ENCODE data around the gene RPRD2. TPM values are rescaled to one million over a fixed set of nuclear protein-coding genes. Genes with fewer than 3 reads are reported as not detected.

The RPRD2 gene
- total and polyA plus RNA-seq, 7 donors: 5.0 to 33.7 (median 22.1) TPM

DNA sequence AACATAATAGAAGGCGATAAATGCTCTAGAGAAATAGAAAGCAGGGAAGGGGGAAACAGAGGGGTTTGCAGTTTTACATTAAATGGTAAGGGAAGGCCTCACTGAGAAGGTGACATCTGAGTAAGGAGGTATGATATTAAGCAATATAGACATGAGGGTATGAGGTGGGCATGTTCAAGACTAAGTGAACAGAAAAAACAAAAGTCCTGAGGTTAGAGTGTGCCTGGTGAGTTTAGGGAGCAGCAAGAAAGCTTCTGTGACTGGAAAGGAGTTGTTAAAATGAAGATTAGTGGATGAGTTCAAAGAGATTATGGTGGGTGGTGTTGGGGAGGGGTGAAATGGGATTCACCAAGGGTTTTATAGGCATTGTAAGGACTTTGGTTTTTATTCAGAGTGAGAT, 8.6 kb downstream of the RPRD2 start:
- Histone ChIP-seq H3K9me3 (no peaks in the 10 kb centered on the region), H3K27ac (no peak overlapping the region), H3K27me3 (ENCODE audit: insufficient read depth in 3 of 3, low read length in 2 of 3) (no peaks in the 10 kb centered on the region), H3K4me3 (no peak overlapping the region), H3K36me3 (ENCODE audit: insufficient read depth in 1 of 2, low read depth in 1 of 2) (no peaks in the 10 kb centered on the region), H3K4me1 (peaks cover 46% of the 10 kb centered on the region)
- intact Hi-C loops (cut with DNase I): loop anchor here in 1 of 2 donors (10.0 kb wide), 1 partner anchor 62 kb away; no protein-coding TSS in a partner anchor
- ATAC-seq: no peak
- DNase-seq: no peak
- WGBS, 3 donors: 95 to 100% (median 98%) methylated on average over 1 of the region's 1 CpG
- TF ChIP-seq, protein P1, sequence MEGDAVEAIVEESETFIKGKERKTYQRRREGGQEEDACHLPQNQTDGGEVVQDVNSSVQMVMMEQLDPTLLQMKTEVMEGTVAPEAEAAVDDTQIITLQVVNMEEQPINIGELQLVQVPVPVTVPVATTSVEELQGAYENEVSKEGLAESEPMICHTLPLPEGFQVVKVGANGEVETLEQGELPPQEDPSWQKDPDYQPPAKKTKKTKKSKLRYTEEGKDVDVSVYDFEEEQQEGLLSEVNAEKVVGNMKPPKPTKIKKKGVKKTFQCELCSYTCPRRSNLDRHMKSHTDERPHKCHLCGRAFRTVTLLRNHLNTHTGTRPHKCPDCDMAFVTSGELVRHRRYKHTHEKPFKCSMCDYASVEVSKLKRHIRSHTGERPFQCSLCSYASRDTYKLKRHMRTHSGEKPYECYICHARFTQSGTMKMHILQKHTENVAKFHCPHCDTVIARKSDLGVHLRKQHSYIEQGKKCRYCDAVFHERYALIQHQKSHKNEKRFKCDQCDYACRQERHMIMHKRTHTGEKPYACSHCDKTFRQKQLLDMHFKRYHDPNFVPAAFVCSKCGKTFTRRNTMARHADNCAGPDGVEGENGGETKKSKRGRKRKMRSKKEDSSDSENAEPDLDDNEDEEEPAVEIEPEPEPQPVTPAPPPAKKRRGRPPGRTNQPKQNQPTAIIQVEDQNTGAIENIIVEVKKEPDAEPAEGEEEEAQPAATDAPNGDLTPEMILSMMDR (IDR thresholded peaks at IDR 0.05): no peak

DNA sequence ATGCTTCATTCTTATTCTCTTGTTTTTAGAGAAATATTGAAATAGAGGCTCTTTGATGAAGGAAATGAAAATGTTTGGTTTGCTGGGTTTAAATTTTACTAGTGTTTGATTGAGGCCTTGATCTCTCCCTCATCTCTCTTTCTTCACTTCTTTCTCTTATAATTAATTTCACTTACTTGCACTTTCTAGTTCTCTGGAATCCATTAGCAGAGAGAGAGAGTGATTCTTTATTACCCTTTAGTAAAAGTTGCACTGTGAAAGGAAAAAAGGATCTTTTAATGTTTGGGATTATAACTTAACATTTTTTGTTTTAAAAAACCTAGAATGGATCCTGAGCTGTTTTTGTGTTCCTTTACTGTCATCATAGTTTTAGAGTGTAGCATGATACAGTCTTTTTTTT, 12.2 kb downstream of the RPRD2 start:
- DNase-seq: no peak
- Histone ChIP-seq H3K36me3 (ENCODE audit: insufficient read depth in 1 of 2, low read depth in 1 of 2) (no peaks in the 10 kb centered on the region), H3K4me3 (no peak overlapping the region), H3K27ac (no peak overlapping the region), H3K9me3 (no peaks in the 10 kb centered on the region), H3K27me3 (ENCODE audit: insufficient read depth in 3 of 3, low read length in 2 of 3) (no peaks in the 10 kb centered on the region), H3K4me1 (peaks cover 27% of the 10 kb centered on the region)
- no peak for ATAC-seq
- intact Hi-C loops (cut with DNase I): loop anchor here in 1 of 2 donors (10.0 kb wide), 1 partner anchor 59 kb away; no protein-coding TSS in a partner anchor
- TF ChIP-seq, protein P1 (IDR thresholded peaks at IDR 0.05): no peak

DNA sequence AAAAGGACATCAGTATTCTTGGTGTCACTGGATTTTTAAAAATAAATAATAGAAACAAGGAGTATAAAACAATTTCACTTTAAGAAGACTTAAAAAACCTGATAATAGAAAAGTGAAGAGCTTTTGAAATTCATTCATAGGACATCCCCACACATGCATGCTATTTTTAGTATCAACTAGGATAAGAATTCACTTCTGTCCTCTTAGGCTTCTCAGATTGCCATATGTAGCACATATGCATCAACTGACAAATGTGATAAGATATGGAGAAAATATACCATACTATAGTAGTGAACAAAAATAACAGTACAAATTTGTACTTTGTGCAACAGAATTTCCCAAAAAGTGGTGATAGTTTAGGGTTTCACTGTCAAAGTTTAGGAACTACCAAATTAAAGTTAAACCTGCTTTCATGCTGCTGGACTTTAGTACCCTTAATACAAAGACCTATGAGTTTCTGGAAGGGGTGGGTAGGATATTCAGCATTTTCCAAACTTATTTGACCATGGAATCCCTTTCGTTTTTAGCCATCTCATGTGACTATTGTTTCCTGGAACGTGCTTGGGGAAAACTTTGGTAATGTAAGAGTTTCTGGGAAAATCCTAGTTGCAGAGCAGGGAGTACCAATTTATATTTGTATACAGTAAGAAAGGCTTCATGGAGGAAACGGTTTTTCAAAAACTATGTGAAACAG, 19.8 kb downstream of the RPRD2 start:
- no peaks in the 10 kb centered on the region for H3K36me3 ChIP-seq (ENCODE audit: insufficient read depth in 1 of 2, low read depth in 1 of 2)
- no peak overlapping the region for H3K4me3 ChIP-seq
- intact Hi-C loops (cut with DNase I): no loop called here
- H3K27me3 ChIP-seq (ENCODE audit: insufficient read depth in 3 of 3, low read length in 2 of 3): no peaks in the 10 kb centered on the region
- H3K4me1 ChIP-seq: peaks cover 19% of the 10 kb centered on the region
- no peak overlapping the region for H3K27ac ChIP-seq
- ATAC-seq (no peak), DNase-seq (no peak)
- TF ChIP-seq, protein P1 (IDR thresholded peaks at IDR 0.05): no peak
- WGBS, 3 donors: 23 to 39% (median 28%) methylated on average over 3 of the region's 3 CpGs
- no peaks in the 10 kb centered on the region for H3K9me3 ChIP-seq

DNA sequence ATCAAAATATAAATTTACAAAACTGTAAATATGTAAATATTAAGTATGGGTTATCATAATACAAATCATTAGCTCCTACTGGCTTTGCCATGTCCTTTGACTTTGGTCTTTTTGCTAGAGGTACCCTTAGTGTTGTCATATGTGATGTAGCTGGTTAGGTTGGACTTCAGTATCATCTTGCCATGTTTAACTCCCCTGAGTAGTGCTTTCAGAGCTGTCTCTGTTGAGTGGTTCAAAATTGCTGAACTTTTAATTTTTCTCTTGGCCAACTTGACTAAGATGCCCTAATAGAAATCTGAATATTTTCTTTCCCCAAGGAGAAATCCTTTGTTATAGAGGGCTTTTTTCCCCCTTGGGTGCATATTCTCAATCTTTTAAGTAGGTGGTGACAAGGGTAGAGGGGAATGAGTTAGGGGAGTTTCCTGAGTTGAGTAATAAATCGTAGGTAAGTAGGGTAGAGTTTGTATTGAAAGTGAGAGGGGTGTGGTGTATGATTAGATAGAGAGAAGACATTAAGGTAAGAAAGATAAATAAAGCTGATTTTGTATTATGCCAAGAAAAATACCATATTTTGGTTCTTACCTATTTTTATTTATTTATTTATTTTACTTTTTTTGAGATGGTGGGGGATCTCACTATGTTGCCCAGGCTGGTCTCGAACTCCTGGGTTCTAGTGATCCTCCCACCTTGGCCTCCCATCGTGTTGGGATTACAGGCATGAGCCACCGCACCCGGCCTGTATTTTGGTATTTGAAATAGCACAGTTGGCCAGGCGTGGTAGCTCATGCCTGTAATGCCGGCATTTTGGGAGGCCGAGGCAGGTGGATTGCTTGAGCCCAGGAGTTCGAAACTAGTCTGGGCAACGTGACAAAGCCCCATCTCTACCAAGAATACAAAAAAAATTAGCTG, 21.8 kb downstream of the RPRD2 start:
- intact Hi-C loops (cut with DNase I): no loop called here
- TF ChIP-seq, protein P1 (IDR thresholded peaks at IDR 0.05): no peak
- 80 to 85% (median 82%) methylated on average over 10 of the region's 10 CpGs for WGBS, 3 donors
- H3K36me3 ChIP-seq (ENCODE audit: insufficient read depth in 1 of 2, low read depth in 1 of 2): no peaks in the 10 kb centered on the region
- DNase-seq: no peak
- H3K4me3 ChIP-seq: no peak overlapping the region
- peaks cover 39% of the 10 kb centered on the region for H3K4me1 ChIP-seq
- H3K27me3 ChIP-seq (ENCODE audit: insufficient read depth in 3 of 3, low read length in 2 of 3): no peaks in the 10 kb centered on the region
- H3K9me3 ChIP-seq: no peaks in the 10 kb centered on the region
- ATAC-seq: no peak
- H3K27ac ChIP-seq: no peak overlapping the region
